Measurements from ENCODE around the gene S100A10. TPM values are rescaled to one million over a fixed set of nuclear protein-coding genes. Genes with fewer than 3 reads are reported as not detected.
A peak's percentile ranks its signal among the peaks of the same experiment; 100 is the strongest.

The S100A10 gene
- total and polyA plus RNA-seq, 2 of the 4 experiments (the other 2 are of a cell fraction): 86.0 to 277 TPM

- H2AK5ac ChIP-seq (ENCODE audit: low read depth, low read length): no peak overlapping the region
- peak overlapping the region; percentile 36; the same call in 1 of the 3 replicates for H2BK15ac ChIP-seq (ENCODE audit: low read depth, low read length)
- ChIA-PET POLR2A (ENCODE audit: unreplicated experiment) (no interaction called here), CTCF (interaction anchor here (1.8 kb wide), 1 partner anchor 22 kb away, joined by 4 read pairs; no protein-coding TSS in a partner anchor)
- peak overlapping the region; percentile 6; the same call in 1 of the 2 replicates for H2BK120ac ChIP-seq (ENCODE audit: low read depth, low read length)
- BruUV-seq (replicated peaks): no TSS peak
- H3K4me1 ChIP-seq (ENCODE audit: control insufficient read depth, insufficient read depth, low read length): peaks cover 6% of the 10 kb centered on the region
- no peaks in the 10 kb centered on the region for H4K20me1 ChIP-seq (ENCODE audit: insufficient read depth, low read length)
- ATAC-seq (ENCODE audit: low read depth): peak; percentile 79
- no peak overlapping the region for H4K5ac ChIP-seq (ENCODE audit: low read depth, low read length)
- TF ChIP-seq MAFK (IDR thresholded peaks at IDR 0.05; ENCODE audit: low read depth, low read length) (no peak), FOS (IDR thresholded peaks at IDR 0.05; ENCODE audit: low read depth, low read length) (peak; percentile 82), BHLHE40 (IDR thresholded peaks at IDR 0.05; ENCODE audit: low read depth, low read length) (0 out of 2 replicates have a peak, but pooled peaks have one; percentile 25), NFE2L2 (IDR thresholded peaks at IDR 0.05; ENCODE audit: low read depth, low read length) (no peak), RFX5 (IDR thresholded peaks at IDR 0.05; ENCODE audit: low read depth, low read length) (no peak), MXI1 (IDR thresholded peaks at IDR 0.05; ENCODE audit: borderline replicate concordance, low read depth, low read length) (no peak), ELK1 (IDR thresholded peaks at IDR 0.05; ENCODE audit: borderline replicate concordance, low read depth, low read length) (no peak), CEBPB (IDR thresholded peaks at IDR 0.05; ENCODE audit: low read depth, low read length) (peak; percentile 70), MAZ (IDR thresholded peaks at IDR 0.05; ENCODE audit: borderline replicate concordance, low read depth, low read length) (0 out of 2 replicates have a peak, but pooled peaks have one; percentile 35)
- no peak overlapping the region for H3K27ac ChIP-seq (ENCODE audit: insufficient read depth, low read length)
- no peak overlapping the region; the same call in 1 of the 2 replicates for H3K14ac ChIP-seq (replicated peaks; ENCODE audit: low read depth, low read length)
- H3K56ac ChIP-seq (ENCODE audit: extremely low read depth, insufficient read depth, low read length): no peak overlapping the region
- H3K9ac ChIP-seq (ENCODE audit: low read depth, low read length): no peak overlapping the region
- no peak overlapping the region for H3K23ac ChIP-seq (ENCODE audit: low read depth, low read length)
- dilution Hi-C loops (cut with HindIII; ENCODE audit: low sequenced_read_pairs, unreplicated experiment) (no loop called here), intact Hi-C loops (cut with micrococcal nuclease) (no loop called here), in situ Hi-C loops (cut with MboI; ENCODE audit: low sequenced_read_pairs) (no loop called here)
- no peaks in the 10 kb centered on the region for H3K79me1 ChIP-seq (ENCODE audit: low read depth in 1 of 2, low read length in 2 of 2)
- H3K18ac ChIP-seq (ENCODE audit: low read depth, low read length): no peak overlapping the region
- peak; percentile 94 for DNase-seq
- no peak overlapping the region; the same call in 1 of the 2 replicates for H4K91ac ChIP-seq (ENCODE audit: insufficient read depth, low read depth, low read length)
- no peak overlapping the region for H2AFZ ChIP-seq (replicated peaks; ENCODE audit: low read length, poor library complexity)
- no peak overlapping the region for H2AK9ac ChIP-seq (replicated peaks; ENCODE audit: low read depth, low read length, poor library complexity)
- H3K4me2 ChIP-seq (ENCODE audit: low read depth, low read length): no peak overlapping the region
- H3K9me1 ChIP-seq (ENCODE audit: insufficient read depth, low read length): peaks cover 13% of the 10 kb centered on the region
- 0 out of 4 replicates have a peak overlapping the region, but pooled peaks of 1 of the 2 experiments have one; percentile 3 for H4K8ac ChIP-seq (ENCODE audit: low read depth in 2 of 2, low read length in 2 of 2)
- no peaks in the 10 kb centered on the region for H3K27me3 ChIP-seq (ENCODE audit: control insufficient read depth, insufficient read depth, low read length)
- no peaks in the 10 kb centered on the region for H3K9me3 ChIP-seq (ENCODE audit: control insufficient read depth, insufficient read depth, low read length)
- H2BK20ac ChIP-seq (ENCODE audit: low read depth, low read length): no peak overlapping the region
- H3K4me3 ChIP-seq (ENCODE audit: insufficient read depth, low read depth, low read length): no peak overlapping the region
- 0% methylated on average over 1 of the region's 10 CpGs; no CpG with 5 or more reads in 1 of the 2 experiments for WGBS, 2 experiments (ENCODE audit: extremely low coverage in 2 of 2, insufficient read length in 1 of 2)
- no peak overlapping the region for H3K4ac ChIP-seq (ENCODE audit: low read depth, low read length)
- H2BK5ac ChIP-seq (ENCODE audit: low read depth, low read length, poor library complexity, severe bottlenecking): no peak overlapping the region
- H3K36me3 ChIP-seq (ENCODE audit: control insufficient read depth, insufficient read depth, low read length): no peaks in the 10 kb centered on the region
Observed at GRCh38 chr1:151945725-151946722, 47.6 kb downstream of the S100A10 start.

Data from IMR-90 (cell line).